Measurements from ENCODE around the gene ZCCHC14.

DNA sequence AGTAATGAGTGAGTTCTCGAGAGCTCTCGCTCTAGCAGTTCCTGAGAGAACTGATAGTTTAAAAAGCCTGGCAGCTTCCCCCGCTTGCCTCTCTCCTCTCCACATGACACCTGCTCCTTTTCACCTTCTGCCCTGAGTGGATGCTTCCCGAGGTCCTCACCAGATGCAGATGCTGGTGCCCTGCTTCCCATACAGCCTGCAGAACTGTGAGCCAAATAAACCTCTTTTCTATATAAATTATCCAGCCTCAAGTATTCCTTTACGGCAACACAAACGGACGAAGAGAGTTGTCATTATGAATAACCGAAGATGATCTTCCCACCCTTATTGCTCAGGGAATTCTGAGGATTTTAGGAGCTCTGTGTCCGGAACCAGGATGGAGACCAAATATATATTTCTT is 41.9 kb upstream of the ZCCHC14 start:
- TF ChIP-seq, protein P1, sequence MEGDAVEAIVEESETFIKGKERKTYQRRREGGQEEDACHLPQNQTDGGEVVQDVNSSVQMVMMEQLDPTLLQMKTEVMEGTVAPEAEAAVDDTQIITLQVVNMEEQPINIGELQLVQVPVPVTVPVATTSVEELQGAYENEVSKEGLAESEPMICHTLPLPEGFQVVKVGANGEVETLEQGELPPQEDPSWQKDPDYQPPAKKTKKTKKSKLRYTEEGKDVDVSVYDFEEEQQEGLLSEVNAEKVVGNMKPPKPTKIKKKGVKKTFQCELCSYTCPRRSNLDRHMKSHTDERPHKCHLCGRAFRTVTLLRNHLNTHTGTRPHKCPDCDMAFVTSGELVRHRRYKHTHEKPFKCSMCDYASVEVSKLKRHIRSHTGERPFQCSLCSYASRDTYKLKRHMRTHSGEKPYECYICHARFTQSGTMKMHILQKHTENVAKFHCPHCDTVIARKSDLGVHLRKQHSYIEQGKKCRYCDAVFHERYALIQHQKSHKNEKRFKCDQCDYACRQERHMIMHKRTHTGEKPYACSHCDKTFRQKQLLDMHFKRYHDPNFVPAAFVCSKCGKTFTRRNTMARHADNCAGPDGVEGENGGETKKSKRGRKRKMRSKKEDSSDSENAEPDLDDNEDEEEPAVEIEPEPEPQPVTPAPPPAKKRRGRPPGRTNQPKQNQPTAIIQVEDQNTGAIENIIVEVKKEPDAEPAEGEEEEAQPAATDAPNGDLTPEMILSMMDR (optimal IDR thresholded peaks at IDR 0.05 in 1 of 3, IDR thresholded peaks at IDR 0.05 in 1 of 3, conservative IDR thresholded peaks at IDR 0.05 in 1 of 3; ENCODE audit: extremely low read depth in 1 of 3, insufficient read depth in 2 of 3, low read length in 3 of 3), result no peak
- no peak for TF ChIP-seq EZH2 (IDR thresholded peaks at IDR 0.05; ENCODE audit: low read length)

Measured in keratinocyte (primary cell).